ENCODE results near the gene ABCB7.
"Not testable (repeated sequence)": the region's sequence is repeated elsewhere in the genome, so short reads cannot be mapped to it uniquely, and the experiment has no call there.

ABCB7 gene

DNA sequence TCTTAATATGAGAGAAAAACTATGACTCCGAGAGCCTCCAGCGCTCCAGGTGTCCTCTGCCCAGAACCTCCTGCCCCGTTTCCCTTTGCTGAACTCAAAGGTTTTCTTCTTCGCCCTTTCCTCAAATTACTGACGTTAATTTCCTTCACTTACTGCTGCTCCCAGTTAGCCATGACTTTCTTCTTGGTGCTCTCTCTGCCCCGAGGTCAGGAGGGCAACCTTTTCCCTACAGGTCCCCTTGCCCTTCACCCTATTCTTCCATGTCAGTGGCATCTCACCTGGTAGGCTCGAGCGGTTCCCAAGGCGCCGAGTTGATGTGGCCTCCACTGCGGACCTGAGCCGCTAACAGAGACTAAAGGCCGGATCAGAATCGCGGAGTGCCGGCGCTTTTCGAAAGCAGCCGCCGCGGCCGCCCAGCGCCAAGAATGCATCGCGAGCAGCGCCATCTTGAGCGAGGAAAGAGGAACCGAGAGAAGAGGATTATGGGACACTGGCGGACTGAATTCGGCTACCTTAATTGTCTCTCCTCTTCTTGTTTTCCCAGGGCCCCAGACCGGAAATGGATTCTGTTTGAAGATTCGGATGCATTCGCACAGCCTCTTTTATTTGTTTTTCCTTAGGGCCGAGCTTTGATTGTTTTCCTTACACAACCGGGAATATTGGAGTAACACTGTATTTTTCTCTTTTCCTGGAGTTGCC lies at the start of gene ABCB7:
ABCB7 (minus strand) TSS at position 457 of the 699 bp plus-strand sequence; CDS start at position 446, 11 bp downstream.
- H3K4me1 ChIP-seq (ENCODE audit: insufficient read depth, low read length): no peaks in the 10 kb centered on the region
- H3K36me3 ChIP-seq (ENCODE audit: insufficient read depth, low read length): no peaks in the 10 kb centered on the region
- H3K9ac ChIP-seq (ENCODE audit: low read depth, low read length): peak within 1 kb of the TSS; percentile 81
- no peaks in the 10 kb centered on the region for H3K9me3 ChIP-seq (ENCODE audit: control insufficient read depth, insufficient read depth, low read length)

DNA sequence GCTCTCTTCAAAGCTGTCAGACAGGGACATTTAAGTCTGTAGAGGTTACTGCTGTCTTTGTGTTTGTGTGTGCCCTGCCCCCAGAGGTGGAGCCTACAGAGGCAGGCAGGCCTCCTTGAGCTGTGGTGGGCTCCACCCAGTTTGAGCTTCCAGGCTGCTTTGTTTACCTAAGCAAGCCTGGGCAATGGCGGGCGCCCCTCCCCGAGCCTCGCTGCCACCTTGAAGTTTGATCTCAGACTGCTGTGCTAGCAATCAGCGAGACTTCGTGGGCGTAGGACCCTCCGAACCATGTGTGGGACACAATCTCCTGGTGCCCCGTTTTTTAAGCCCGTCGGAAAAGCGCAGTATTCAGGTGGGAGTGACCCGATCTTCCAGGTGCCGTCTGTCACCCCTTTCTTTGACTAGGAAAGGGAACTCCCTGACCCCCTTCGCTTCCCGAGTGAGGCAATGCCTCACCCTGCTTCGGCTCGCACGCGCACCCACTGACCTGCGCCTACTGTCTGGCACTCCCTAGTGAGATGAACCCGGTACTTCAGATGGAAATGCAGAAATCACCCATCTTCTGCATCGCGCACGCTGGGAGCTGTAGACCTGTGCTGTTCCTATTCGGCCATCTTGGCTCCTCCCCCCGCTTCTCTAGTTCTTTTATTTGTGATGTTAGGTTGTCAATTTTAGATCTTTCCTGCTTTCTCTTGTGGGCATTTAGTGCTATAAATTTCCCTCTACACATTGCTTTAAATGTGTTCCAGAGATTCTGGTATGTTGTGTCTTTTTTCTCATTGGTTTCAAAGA lies 32.5 kb upstream of the ABCB7 start:
- H3K4me1 ChIP-seq (ENCODE audit: insufficient read depth, low read length); H3K9me3 ChIP-seq (ENCODE audit: control insufficient read depth, insufficient read depth, low read length); H3K36me3 ChIP-seq (ENCODE audit: insufficient read depth, low read length): not testable (repeated sequence)
- H3K9ac ChIP-seq (ENCODE audit: low read depth, low read length): peak overlapping the region; percentile 75

DNA sequence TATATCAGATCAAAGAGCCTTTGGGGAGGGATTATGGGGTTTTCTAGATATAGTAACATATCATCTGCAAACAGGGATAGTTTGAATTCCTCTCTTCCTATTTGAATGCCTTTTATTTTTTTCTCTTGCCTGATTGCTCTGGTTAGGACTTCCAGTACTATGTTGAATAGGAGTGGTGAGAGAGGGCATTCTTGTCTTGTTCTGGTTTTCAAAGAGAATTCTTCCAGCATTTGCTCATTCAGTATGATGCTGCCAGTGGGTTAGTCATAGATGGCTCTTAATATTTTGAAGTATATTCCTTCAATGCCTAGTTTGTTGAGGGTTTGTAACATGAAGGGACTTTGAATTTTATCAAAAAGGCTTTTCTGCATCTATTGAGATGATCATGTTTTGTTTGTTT lies 25.6 kb upstream of the ABCB7 start:
- Histone ChIP-seq H3K4me1 (ENCODE audit: insufficient read depth, low read length) (no peaks in the 10 kb centered on the region), H3K36me3 (ENCODE audit: insufficient read depth, low read length) (no peaks in the 10 kb centered on the region), H3K9me3 (ENCODE audit: control insufficient read depth, insufficient read depth, low read length) (no peaks in the 10 kb centered on the region), H3K9ac (ENCODE audit: low read depth, low read length) (no peak overlapping the region)

DNA sequence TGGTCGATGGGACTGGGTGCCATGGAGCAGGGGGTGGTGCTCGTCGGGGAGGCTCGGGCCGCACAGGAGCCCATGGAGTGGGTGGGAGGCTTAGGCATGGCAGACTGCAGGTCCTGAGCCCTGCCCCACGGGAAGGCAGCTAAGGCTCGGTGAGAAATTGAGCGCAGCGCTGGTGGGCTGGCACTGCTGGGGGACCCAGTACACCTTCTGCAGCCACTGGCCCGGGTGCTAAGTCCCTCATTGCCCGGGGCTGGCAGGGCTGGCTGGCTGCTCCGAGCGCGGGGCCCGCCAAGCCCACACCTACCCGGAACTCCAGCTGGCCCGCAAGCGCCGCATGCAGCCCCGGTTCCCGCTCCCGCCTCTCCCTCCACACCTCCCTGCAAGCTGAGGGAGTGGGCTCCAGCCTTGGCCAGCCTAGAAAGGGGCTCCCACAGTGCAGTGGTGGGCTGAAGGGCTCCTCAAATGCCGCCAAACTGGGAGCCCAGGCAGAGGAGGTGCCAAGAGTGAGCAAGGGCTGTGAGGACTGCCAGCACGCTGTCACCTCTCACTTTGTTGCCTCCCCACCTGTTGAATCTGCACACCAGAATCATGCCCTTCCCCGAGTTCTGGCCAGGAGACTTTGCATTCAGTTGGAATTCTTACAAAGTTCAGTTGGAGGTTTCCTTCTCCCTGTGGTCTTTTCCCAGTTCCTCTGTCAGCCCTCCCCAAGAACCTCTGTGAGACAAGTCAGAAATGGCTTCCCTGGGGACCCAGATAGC lies 23.6 kb upstream of the ABCB7 start:
- not testable (repeated sequence) for H3K36me3 ChIP-seq (ENCODE audit: insufficient read depth, low read length); H3K9ac ChIP-seq (ENCODE audit: low read depth, low read length); H3K4me1 ChIP-seq (ENCODE audit: insufficient read depth, low read length); H3K9me3 ChIP-seq (ENCODE audit: control insufficient read depth, insufficient read depth, low read length)

DNA sequence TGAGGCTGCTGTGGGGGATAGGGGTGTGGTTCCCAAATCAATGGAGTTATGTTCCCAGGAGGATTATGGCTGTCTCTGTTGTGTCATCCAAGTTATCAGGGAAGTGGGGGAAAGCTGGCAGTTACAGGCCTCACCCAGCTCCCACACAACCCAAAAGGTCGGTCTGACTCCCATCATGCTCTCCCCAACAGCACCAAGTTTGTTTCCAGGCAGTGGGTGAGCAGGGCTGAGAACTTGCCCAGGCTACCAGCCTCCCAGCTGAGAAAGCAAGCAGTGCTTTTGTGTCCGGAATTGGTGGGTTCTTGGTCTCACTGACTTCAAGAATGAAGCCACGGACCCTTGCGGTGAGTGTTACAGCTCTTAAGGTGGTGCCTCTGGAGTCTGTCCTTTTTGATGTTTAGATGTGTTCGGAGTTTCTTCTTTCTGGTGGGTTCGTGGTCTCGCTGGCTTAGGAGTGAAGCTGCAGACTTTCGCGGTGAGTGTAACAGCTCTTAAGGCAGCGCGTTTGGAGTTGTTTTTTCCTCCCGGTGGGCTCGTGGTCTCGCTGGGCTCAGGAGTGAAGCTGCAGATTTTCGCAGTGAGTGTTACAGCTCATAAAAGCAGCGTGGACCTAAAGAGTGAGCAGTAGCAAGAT lies 16.3 kb upstream of the ABCB7 start:
- H3K36me3 ChIP-seq (ENCODE audit: insufficient read depth, low read length); H3K9me3 ChIP-seq (ENCODE audit: control insufficient read depth, insufficient read depth, low read length); H3K9ac ChIP-seq (ENCODE audit: low read depth, low read length); H3K4me1 ChIP-seq (ENCODE audit: insufficient read depth, low read length): not testable (repeated sequence)

DNA sequence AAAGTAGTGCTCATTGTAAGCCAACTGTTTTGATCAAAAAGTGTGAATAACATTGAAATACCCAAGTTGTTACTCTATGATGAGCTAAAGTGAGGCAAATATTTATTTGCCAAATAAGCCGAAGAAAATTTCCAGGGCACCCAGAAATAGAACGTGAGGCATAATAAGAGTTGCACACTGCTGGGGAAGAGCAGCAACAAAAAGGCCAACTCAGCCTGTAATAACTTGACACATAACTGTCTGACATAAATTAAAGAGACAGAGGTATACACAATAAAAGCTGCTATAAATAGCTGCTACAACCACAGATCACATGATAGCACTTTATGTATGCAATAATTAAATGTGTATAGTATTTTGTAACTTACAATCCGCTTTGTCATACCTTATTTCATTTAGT lies 2.0 kb upstream of the ABCB7 start:
- Histone ChIP-seq H3K36me3 (ENCODE audit: insufficient read depth, low read length) (no peaks in the 10 kb centered on the region), H3K9ac (ENCODE audit: low read depth, low read length) (no peak overlapping the region), H3K9me3 (ENCODE audit: control insufficient read depth, insufficient read depth, low read length) (no peaks in the 10 kb centered on the region), H3K4me1 (ENCODE audit: insufficient read depth, low read length) (no peaks in the 10 kb centered on the region)

DNA sequence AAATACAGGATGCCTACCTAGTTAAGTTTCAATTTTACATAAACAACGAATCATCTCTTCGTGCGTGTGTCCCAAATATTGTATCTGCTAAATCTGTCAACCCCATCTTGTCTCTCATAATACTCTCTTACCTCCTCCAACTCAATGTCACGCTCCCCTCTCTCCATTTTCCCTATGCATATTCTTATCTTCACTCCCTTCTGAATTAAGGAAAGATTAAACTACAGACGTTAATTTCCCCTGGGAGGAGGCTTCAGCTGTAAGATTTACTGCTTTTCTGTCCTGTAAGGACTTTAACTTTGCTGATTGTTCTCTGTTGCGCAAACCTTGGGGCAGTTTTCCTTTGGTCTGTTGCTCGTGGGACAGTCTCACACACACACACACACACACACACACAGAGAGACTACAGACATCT lies 455 bp upstream of the ABCB7 start:
- Histone ChIP-seq H3K36me3 (ENCODE audit: insufficient read depth, low read length) (no peaks in the 10 kb centered on the region), H3K9ac (ENCODE audit: low read depth, low read length) (peak overlapping the region; percentile 81), H3K9me3 (ENCODE audit: control insufficient read depth, insufficient read depth, low read length) (no peaks in the 10 kb centered on the region), H3K4me1 (ENCODE audit: insufficient read depth, low read length) (no peaks in the 10 kb centered on the region)

DNA sequence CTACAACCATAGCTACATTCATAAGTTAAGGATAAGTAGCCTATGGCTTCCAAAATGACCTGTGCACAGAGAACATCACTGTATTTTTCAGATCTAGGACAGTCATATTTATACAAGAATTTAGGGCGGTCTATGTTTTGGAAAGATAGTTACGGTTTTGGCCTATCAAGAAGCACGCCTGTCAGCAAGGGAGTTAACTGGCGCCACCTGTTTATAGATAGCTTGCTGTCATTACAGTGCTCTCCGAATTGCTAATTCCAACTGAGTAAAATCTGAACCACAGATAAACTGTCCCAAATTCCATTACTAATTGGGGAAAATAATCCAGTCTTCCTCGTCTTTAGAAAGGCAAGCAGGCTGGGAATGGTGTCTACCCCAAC lies 646 bp downstream of the ABCB7 start:
- no peaks in the 10 kb centered on the region for H3K36me3 ChIP-seq (ENCODE audit: insufficient read depth, low read length)
- H3K4me1 ChIP-seq (ENCODE audit: insufficient read depth, low read length): no peaks in the 10 kb centered on the region

DNA sequence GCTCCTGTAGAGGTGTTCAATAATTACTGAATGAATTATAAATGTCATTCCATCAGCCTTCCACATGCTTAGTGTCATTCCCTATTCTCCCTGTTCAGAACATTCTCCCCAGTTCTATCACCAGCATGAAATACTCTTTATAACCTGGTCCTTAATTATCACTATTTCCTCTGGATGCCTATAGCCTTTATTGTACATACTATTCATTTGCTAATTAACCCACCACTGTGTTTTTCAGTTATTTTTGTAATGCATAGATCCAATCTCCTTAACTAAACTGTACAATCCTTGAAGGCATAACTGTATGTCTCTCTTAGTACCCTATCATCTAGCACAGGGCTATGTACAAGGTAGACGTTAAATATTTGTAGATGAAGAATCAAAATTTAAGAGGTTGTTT lies 1.2 kb downstream of the ABCB7 start:
- no peak overlapping the region for H3K9ac ChIP-seq (ENCODE audit: low read depth, low read length)
- peaks cover 3% of the 10 kb centered on the region; the same call in 1 of the 2 replicates for H3K36me3 ChIP-seq (ENCODE audit: insufficient read depth, low read length)
- H3K4me1 ChIP-seq (ENCODE audit: insufficient read depth, low read length): no peaks in the 10 kb centered on the region
- no peaks in the 10 kb centered on the region for H3K9me3 ChIP-seq (ENCODE audit: control insufficient read depth, insufficient read depth, low read length)

More for the DNA sequence above, 646 bp downstream of the ABCB7 start:
- Histone ChIP-seq H3K9ac (ENCODE audit: low read depth, low read length) (peak overlapping the region; percentile 81), H3K9me3 (ENCODE audit: control insufficient read depth, insufficient read depth, low read length) (no peaks in the 10 kb centered on the region)

DNA sequence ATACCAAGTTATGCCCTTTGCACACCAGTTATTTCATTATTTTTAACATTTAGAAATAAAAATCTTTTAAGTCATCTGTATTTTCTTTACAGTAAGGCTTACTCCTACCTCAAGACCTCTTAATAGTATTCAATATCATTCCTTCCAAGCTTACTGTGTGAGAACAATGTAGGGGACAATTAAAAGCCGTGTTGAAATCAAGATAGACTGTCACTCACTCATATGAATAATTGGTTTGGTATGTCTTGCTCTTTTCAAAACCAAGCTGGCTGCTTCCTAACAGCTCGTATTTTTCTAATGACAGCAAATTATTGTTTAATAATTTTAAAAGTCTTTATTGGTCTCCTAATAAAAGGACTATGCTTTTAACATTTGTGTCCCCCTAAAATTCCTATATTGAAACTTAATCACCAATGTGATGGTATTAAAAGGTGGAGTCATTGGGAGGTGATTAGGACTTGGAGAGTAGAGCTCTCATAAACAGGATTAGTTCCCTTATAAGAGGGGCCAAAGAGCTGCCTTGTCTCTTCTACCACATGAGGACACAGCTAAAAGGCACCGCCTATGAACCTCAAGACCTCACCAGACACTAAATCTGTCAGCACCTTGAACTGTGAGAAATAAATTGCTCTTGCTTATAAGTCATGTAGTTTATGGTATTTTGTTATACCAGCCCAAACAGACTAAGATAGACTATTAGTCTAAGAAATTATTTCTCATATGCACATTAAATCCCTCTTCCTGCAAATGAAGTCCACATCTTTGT lies 4.1 kb downstream of the ABCB7 start:
- Histone ChIP-seq H3K4me1 (ENCODE audit: insufficient read depth, low read length) (no peaks in the 10 kb centered on the region), H3K9me3 (ENCODE audit: control insufficient read depth, insufficient read depth, low read length) (no peaks in the 10 kb centered on the region), H3K36me3 (ENCODE audit: insufficient read depth, low read length) (peaks cover 4% of the 10 kb centered on the region; the same call in 1 of the 2 replicates), H3K9ac (ENCODE audit: low read depth, low read length) (no peak overlapping the region)

DNA sequence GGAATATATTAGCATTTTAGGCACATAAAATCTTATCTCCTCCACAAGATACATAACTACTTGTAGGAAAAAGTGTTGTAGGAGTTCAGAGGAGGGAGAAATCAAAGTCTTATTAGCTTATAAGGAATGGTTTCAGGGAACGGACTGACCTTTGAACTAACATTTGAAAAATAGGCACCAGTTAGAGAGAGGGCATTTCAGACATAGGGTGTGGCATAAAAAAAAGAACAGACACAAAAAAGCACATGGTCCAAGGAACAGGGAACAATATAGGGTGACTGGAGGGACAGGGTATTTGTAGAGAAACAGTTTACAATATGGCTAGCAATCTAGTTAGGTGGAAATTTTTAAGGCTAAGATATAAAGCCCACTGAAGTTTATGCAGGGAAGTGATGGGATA lies 6.4 kb downstream of the ABCB7 start:
- no peaks in the 10 kb centered on the region for H3K4me1 ChIP-seq (ENCODE audit: insufficient read depth, low read length)
- H3K36me3 ChIP-seq (ENCODE audit: insufficient read depth, low read length): peaks cover 4% of the 10 kb centered on the region; the same call in 1 of the 2 replicates
- H3K9me3 ChIP-seq (ENCODE audit: control insufficient read depth, insufficient read depth, low read length): no peaks in the 10 kb centered on the region
- H3K9ac ChIP-seq (ENCODE audit: low read depth, low read length): no peak overlapping the region

DNA sequence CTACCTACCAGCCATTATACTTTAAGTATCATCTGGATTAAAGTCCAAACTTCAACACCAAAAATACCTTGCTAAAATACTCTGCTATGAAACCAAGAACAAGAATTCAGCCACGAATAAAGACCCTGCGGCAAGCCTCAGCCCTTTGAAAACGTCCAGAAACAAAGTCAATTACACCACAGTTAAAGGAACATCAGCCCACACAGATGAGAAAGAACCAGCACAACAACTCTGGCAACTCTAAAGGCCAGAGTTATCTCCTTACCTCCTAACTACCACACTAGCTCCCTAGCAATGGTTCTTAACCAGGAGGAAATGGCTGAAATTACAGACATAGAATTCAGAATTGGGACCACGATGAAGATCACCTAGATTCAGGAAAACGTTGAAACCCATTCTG lies 23.4 kb downstream of the ABCB7 start:
- H3K36me3 ChIP-seq (ENCODE audit: insufficient read depth, low read length): no peaks in the 10 kb centered on the region
- peaks cover 2% of the 10 kb centered on the region; the same call in 1 of the 2 replicates for H3K9me3 ChIP-seq (ENCODE audit: control insufficient read depth, insufficient read depth, low read length)
- no peaks in the 10 kb centered on the region for H3K4me1 ChIP-seq (ENCODE audit: insufficient read depth, low read length)
- H3K9ac ChIP-seq (ENCODE audit: low read depth, low read length): no peak overlapping the region

DNA sequence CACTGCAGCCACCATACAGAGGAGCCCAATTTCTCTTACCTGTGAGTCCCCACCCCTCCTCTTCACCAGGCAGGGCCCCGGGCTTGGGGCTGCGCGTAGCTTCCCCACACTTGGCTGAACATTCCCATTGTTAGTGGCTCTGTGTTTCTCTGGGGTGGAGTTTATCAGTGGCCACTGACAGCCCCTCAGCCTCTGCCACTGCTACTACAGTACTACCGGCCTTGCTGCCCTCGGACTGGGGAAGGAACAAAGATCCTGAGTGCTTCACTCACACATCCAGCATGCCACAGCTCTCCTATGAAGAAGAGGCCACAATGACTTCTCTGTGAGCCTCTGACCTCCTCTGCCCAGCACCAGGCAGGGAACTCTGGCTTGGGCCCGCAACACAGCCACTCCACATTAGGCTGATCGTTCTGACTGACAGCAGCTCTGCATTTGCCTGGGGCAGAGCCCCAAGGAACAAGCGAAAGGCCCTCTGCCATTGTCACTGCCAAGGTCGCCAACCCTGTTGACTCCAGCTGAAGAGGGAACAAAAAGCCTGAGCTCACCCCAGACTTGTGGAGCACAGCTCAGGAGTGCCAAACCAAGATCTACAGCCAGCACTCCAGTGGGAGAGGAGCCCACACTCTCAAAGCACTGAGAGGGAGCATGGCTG lies 24.0 kb downstream of the ABCB7 start:
- Histone ChIP-seq H3K4me1 (ENCODE audit: insufficient read depth, low read length) (no peaks in the 10 kb centered on the region), H3K36me3 (ENCODE audit: insufficient read depth, low read length) (no peaks in the 10 kb centered on the region), H3K9me3 (ENCODE audit: control insufficient read depth, insufficient read depth, low read length) (peaks cover 2% of the 10 kb centered on the region; the same call in 1 of the 2 replicates), H3K9ac (ENCODE audit: low read depth, low read length) (no peak overlapping the region)

Measured in ES-I3 (cell line).